ENCODE results near the gene SHROOM1.
"Not testable (repeated sequence)": the region's sequence is repeated elsewhere in the genome, so short reads cannot be mapped to it uniquely, and the experiment has no call there.

SHROOM1 gene

DNA sequence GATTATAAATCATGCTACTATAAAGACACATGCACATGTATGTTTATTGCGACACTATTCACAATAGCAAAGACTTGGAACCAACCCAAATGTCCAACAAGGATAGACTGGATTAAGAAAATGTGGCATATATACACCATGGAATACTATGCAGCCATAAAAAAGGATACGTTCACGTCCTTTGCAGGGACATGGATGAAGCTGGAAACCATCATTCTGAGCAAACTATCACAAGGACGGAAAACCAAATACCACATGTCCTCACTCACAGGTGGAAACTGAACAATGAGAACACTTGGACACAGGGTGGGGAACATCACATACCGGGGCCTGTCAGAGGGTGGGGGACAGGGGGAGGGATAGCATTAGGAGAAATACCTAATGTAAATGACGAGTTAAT is 24.6 kb downstream of the SHROOM1 start:
- DNase-seq: not testable (repeated sequence)

DNA sequence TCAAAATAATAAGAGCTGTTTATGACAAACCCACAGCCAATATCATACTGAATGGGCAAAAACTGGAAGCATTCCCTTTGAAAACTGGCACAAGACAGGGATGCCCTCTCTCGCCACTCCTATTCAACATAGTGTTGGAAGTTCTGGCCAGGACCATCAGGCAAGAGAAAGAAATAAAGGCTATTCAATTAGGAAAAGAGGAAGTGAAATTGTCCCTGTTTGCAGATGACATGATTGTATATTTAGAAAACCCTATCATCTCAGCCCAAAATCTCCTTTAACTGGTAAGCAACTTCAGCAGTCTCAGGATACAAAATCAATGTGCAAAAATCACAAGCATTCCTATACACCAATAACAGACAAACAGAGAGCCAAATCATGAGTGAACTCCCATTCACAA is 26.2 kb downstream of the SHROOM1 start:
- DNase-seq: not testable (repeated sequence)

DNA sequence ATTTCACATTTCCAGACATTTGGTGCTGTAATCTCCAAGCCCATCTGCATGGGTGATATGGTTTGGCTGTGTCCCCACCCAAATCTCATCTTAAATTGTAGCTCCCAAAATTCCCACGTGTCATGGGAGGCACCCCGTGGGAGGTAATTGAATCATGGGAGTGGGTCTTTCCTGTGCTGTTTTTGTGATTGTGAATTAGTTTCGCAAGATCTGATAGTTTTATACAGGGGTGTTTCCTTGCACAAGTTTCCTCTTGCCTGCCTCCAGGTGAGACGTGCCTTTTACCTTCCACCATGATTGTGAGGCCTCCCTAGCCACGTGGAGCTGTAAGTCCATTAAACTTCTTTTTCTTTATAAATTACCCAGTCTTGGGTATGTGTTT is 27.8 kb downstream of the SHROOM1 start:
- not testable (repeated sequence) for DNase-seq

DNA sequence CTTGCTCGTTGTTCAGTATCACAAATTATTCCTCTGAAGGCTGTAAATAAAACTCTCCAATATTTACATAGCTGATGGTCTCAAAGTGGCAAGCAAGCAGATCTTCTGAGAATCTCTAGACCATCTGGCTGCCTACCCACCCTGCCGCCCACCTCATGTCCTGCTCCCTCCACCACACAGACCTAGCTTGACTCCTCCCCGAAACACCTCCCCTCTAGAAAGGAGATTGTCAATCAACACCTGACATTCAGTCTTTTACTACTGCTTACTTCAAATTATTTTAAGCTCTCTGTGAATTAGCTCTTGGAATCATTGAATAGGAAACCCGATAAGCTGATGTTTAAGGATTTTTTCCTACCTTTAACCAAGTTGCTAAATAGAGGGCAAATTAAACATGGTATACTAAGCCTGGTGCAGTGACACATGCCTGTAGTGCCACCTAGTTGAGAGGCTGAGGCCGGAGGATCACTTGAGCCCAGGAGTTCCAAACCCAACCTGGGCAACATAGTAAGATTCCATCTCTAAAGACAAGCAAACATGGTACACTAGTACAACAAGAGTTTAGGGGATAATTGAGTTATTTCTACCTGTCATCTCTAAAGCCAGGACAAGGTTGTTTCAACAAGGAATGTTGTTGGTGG is 28.3 kb downstream of the SHROOM1 start:
- no peak for DNase-seq

DNA sequence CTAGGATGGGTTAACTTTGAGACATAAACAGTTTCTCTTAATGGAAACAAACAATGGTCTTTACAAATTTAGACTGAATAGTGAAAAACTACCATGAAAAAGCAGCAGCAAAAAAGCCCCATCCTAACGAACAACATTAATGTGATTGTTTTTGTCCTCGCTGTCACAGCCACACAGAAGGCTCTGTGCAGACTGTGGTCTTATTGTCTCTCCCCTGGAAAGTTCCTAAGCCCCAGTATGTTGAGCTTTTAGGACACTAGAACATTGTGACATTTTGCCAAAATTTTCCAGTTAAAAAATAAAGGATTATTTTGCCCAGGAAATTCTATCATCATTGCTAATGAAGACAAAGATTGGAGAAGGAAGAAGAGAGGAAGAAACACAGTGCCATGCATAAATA is 29.9 kb downstream of the SHROOM1 start:
- DNase-seq: no peak

DNA sequence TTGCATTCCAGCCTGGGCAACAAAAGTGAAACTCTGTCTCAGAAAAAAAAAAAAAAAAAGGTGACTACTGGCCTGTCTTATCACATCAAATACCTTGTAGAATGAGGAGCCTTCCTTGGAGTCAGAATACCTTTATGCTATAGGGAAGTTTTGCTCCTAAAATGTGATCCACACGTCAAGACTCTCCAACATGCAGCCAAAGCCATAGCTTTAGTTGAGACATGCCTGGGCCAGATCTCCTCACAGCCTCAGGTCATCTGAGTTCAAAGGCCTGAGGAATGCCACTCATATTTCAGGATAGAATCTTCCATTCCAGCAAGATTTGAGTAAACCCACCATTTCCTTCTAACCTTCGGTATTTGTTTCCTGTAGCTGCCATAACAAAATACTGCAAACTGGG is 31.1 kb downstream of the SHROOM1 start:
- DNase-seq: no peak

DNA sequence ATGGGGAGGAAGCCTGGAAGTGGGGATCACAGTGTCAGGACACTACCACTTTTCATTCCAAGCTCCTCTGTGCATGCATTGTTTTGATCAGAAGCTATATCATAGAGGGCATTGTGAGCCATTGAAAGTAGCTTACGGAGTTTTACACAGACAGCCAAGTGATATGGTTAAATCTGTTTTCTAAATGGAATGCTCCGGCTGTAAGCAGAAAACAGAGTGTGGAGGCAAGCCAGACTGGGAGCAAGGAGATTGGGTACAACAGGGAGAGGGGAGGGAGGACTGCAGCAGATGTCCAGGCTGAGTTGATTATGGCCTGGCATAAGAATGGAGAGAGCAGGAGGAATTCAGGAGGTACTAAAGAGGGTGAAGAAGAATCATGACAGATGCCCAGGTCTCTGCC is 32.8 kb downstream of the SHROOM1 start:
- DNase-seq: no peak

DNA sequence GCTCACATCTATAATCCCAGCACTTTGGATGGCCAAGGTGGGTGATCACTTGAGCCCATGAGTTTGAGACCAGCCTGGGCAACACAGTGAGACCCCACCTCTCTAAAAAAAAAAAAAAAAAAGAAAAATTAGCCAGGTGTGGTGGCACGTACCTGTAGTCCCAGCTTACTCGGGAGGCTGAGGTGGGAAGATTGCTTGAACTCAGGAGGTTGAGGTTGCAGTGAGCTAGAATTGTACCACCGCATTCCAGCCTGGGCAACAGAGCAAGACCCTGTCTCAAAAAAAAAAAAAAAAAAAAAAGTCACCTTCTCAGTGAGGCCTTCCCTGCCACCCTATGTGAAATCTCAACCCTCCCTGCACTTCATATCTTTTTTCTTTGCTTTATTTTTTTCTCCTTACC is 39.4 kb downstream of the SHROOM1 start:
- no peak for DNase-seq

DNA sequence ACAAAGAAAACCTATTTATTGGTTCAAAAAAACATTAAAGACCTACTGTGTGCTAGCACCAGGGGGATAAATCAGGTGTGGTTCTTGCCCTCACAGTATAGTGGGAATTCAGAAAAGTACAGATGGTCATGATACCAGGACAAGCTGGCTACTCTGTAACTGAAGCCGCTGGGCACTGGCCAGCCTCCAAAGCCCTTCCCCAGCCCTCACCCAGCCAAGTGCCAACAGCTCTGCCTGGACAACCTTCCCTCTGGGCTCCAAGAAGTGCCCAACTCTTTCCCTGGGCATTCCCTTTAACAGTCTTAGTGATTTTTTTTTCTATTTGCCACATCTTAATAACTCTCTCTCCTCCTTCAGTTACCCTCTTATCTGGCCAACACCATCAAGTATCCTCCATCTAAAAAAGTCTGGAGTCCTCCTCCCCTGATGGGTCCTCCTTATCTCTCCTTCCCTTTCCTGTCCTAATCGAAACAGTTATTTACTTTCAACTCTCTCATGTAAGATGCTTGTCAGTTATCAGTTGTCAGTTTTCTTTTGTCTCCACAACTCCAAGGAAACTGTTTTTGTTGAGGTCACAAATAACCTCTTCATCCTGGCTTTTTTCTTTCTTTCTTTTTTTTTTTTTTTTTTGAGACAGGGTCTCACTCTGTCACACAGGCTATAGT is 40.1 kb downstream of the SHROOM1 start:
- DNase-seq: no peak

DNA sequence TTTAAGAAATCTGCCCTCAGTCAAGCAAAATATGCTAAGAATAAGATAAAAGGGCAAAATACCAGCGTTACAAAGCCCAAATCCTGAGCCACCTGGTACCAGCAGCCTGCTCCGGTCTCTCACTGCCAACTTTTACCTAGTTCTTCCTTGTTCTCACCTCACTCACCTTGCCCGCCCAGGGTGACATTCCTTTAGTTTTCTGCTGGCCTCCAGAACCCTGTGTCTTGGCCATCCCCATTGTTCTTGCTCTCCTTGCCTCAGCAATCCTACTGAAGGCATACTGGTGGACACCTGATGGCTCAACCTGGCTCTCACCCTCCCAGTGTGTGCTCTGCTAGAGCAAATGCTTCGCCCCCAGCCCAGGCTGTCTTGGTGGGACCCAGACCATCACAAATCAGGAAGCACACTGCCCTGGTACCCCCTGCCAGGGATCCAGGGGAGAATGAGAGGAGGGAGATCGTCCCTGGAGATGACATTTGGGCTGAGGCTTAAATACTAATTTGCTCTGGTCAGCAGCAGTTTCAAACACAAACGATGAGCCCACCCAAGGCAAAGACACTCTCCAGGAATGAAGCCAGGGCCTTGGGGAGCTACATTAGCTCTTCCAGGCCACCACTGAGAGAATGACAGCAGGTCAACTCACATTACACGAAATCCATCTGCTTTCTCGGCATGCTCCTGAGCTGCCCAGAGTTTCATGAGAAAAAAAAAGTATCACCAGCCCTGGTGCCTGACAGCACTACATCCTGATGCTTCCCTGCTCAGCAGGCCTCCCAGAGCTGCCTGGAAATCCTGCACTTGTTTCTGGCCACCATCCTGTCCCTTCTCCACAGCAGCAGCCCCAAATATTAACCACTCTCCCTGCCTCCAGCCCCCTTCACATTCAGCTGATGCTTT is 41.2 kb downstream of the SHROOM1 start:
- DNase-seq: no peak

DNA sequence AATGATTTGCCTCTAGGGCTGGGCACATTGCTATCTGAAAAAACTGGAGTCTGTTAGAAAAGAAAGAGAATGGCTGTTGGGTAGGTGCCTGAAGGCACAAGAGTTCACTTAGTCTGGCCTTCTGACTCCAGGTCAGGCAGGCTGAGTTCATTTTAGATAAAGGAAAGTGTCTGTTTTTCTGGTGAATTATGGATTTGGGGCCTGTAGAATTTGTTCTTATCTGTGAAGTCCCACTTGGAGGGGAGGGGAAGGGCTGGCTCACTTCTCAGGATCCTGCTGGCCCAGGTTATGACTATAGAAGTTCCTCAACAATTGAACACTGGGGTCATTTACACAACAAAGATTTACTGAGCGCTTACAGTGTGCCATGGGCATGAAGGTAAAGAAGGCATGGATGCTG is 41.9 kb downstream of the SHROOM1 start:
- no peak for DNase-seq

DNA sequence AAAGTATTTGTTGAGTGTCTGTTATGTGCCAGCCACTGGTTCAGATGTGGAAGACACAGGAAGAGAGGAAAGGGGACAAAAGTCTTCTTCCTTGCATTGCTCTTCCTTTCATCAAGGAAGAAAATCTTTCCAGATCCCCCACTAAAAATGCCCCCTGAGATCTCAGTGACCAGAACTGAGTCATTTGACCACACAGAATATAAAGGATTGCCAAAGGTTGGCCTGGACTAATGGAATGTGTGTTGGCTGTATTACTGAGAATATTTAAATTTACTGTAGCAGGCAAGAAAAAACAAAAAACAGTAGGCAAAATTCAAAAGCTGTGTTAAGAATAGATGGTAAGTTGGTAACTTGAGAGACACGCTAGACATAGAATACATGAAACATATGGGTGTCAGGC is 43.4 kb downstream of the SHROOM1 start:
- DNase-seq: no peak

DNA sequence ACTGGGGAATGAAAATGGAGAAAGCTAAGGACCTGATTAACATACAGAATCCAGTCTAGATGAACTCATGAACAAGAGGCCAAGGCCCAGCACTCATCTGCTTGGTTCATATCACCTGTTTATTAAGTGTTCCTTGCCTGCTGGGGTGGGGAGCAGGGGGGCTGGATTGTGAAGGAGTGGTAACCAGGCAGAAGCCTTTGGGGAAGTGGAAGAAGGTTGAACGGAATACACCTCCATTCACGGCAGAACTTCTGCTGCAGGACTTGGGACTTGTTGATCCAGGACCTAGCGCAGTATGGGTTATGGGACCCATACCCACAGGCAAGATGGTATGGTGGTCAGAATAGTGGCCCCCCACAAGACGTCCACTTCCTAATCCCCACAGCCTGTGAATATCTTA is 44.6 kb downstream of the SHROOM1 start:
- DNase-seq: no peak

DNA sequence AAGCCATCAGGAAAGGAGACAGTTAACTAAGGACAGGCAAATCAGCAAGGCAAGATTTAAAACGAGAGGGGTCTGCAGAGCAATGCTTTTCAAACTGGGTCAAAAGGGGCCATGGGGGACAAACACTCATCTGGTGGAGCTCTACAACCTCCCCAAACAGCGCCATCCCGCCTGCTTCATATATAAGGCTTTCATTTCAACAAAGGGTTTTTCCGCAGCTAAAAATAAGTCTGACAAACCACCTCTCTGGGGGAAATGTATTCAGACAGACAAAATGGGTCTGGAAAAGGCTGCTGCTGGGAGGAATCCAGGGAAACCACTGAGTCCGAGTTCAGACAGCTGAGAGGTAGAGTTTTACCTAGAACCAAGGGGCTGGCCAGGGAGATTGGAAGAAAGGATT is 45.1 kb downstream of the SHROOM1 start:
- no peak for DNase-seq

DNA sequence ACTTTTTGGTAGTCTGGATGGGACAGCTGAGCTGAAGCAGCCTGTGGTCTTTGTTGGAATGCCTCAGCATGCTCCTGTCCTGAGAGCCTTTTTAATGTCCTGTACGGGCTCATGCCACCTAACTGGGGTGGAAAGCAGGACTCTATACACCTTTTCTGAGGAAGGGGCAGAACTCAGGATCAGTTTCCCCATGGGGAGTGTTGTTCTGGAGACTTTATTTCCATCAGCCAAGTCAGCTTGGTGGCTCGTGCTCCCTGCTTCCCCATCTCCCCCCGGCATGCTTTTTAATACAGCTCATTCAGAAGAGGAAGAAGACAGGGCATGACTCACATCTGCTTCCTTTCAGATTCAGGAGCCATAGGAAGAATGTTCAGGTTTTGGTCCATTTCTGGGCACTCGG is 48.3 kb downstream of the SHROOM1 start:
- no peak for DNase-seq

DNA sequence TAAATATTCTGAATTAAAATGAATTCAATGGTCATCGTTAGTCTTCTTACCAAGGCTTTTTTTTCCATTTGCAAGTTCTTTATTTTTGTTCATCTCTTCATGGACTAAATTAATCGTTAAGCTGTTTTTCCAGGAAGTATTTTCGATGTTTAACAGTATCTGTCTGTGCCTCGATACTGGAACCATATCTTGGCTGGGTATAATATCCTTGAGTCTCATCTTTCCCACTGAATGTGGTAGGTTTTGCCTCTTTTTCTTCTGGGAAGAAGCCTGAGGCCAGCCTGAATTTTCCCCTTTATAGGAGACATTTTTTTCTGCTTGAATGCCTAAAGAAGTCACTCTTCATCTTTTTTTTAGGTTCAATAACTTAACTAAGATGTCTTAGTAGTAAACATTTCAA is 49.4 kb downstream of the SHROOM1 start:
- no peak for DNase-seq

DNA sequence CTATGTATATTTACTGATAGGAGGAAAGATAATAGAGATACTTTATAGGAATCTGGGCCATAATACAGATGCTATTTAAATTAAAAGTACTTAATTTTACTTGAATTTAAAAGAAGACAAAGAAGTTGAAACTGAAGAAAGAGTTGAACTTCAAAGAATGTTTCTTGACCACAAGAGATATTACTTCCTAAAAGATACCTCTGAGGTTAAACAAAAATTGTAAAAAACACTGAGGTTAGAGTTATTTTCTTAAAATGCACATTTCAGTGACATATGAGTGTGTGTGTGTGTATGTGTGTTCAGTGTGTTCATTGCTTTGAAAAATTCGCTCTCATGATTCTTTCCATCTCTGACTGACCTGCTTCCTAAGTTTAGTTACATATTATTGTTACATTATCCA is 49.9 kb downstream of the SHROOM1 start:
- DNase-seq: no peak

DNA sequence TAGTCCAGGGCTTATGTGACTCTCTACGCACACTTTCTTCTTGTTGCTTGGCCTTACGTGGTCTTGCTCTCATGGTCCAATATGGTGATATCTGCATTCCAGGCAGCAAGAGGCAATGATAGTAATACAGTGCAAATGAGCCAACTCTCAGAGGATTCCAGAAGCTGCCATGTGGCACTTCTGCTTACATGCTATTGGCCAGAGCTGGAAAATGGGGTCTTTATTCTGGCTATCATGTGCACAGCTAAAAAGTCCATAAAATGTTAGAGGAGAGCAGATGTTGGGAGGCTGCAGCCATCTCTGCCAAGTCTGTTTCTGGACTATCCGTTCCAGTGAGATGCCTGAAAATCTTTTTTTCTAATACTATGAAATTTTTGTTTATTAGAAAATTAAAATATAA is 50.5 kb downstream of the SHROOM1 start:
- no peak for DNase-seq

DNA sequence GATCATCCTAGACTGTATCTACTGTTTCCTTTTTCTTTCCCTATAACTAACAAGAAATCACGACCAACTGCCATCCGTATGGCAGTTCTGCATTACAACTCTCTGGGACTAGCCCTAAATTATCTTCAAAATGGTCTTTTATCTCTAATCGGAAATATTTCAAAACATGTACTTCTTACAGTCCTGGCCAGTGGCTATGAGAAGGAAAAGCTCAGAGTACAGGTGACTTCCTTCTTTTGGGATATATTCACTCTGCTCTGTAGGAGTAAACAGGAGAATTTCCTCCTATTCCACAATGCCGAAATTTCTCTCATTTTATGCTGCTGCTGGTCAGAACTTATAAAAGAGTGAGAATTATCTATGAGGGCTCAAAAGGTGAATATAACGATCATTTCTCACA is 51.6 kb downstream of the SHROOM1 start:
- DNase-seq: no peak

DNA sequence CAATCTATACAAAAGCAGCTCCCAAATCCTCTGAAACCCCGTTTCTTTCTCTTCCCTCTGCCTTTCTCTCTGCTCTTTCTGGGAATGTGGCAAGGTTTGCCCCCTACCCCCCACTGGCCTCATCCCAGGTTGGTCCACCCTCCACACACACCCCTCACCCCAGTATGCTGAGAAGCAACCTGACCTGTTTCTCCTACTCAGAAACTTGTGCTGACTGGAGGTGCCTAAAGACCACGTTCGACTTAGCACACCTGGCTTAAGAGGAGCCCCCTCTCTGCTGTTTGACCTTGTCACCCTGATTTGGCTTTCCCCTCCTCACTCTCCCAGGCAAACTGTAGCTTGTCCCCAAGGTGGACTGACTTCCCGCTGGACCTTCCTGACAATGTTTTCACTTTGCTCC is 52.3 kb downstream of the SHROOM1 start:
- no peak for DNase-seq

DNA sequence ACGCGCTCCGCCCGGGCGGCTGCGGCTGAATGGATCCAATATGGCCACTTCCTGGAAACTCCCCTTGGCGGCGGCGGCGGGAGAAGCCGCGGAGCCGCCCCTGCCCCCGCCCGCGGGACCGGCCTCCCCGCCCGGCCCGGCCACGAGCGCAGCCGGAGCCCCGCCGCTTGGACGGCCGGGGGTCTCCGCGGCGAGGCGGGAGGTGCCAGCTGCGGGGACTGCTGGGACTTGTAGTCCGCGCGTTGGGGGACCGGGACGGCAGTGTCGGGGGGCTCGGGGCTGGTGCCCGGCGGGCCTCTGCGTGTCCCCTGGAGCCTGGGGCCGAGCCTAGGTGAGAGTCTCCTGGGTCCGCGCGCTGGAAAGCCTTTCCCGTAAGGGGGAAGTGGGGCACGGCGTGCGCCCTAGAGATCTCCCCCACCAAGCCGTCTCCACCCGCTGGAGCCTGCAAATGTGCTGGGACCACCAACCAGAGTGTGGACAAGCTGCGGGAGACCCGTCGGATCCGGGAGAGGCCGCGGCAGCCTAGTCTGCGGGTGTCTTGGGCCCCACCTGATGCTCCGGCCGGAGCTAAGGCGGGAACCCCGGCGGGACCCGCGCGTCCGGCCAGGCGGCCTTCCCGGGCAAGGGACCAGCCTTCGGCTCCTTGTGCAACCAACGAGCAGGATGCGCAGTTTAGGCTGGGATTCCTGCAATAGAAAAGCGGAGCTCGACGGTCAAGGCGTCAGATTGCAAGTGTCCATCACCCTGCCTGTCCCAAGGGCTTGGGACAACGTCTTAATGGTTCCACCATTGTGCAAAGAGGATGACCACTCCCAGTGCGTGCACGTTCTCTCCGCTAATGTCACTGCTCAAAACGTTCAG is 53.0 kb downstream of the SHROOM1 start, which contains the start of gene SEPTIN8:
SEPTIN8 (minus strand) TSS at position 31 of the 861 bp plus-strand sequence. CDS start 102 bp downstream, outside the sequence.
- no peak for DNase-seq

DNA sequence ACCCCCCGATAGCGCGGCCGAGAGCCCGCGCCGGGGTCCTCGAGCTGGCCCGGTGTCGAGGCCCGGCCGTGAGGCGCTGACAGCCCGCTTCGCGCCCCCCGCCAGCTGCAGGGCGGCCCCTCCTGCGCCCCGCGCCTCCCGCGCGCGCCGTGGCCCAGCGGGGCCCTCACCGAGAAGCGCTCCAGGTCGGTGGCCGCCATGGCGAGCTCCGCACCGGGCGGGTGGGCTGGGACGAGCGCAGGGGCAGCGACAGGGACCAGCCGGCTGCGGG is 53.6 kb downstream of the SHROOM1 start:
- no peak for DNase-seq

All from NCI-H187 treated with DMSO at 0.1 percent for 48 hours (cell line).